ACC112 (cell line): Measurements from ENCODE around the gene OARD1.

Source experiments
- H2AFZ ChIP-seq: fragments of 200-600 bp; sonication (generic); one replicate; pipeline ENCODE4 v1.6.0; 2017; ENCODE audit warnings: antibody characterized with exemption, low read length; ENCODE audit not compliant: unreplicated experiment
- H3K27ac ChIP-seq: fragments of 200-600 bp; sonication (generic); 2 replicates; pipeline ENCODE4 v1.5.1; 2014; ENCODE audit warnings: low read depth, mild to moderate bottlenecking, antibody characterized with exemption, low read length, moderate library complexity
- H3K27me3 ChIP-seq: fragments of 200-600 bp; sonication (generic); 2 replicates; pipeline ENCODE4 v1.6.1; 2014; ENCODE audit warnings: mild to moderate bottlenecking, antibody characterized with exemption, low read length, moderate library complexity, mixed read lengths; ENCODE audit not compliant: insufficient read depth
- H3K36me3 ChIP-seq: fragments of 200-600 bp; sonication (generic); 2 replicates; pipeline ENCODE4 v1.6.1; 2016; ENCODE audit warnings: mild to moderate bottlenecking, antibody characterized with exemption, low read length, moderate library complexity, mixed read lengths; ENCODE audit not compliant: insufficient read depth
- H3K4me1 ChIP-seq: fragments of 200-600 bp; sonication (generic); one replicate; pipeline ENCODE4 v1.6.1; 2016; ENCODE audit warnings: low read length, mixed read lengths; ENCODE audit not compliant: insufficient read depth, unreplicated experiment, control insufficient read depth
- H3K4me3 ChIP-seq: fragments of 200-600 bp; sonication (generic); 2 replicates; pipeline ENCODE4 v1.5.1; 2014; ENCODE audit warnings: mild to moderate bottlenecking, low read depth, low read length
- H3K79me2 ChIP-seq: fragments of 200-600 bp; sonication (generic); one replicate; pipeline ENCODE4 v1.6.0; 2016; ENCODE audit warnings: low read length; ENCODE audit not compliant: control insufficient read depth, unreplicated experiment, insufficient read depth

Gene OARD1

GRCh38 chr6:41047745-41048732, 24.1 kb downstream of the OARD1 start:
- H2AFZ ChIP-seq: no peak overlapping the region
- peaks cover 20% of the 10 kb centered on the region for H3K27me3 ChIP-seq
- no peak overlapping the region for H3K4me3 ChIP-seq
- H3K4me1 ChIP-seq: no peaks in the 10 kb centered on the region
- H3K27ac ChIP-seq: no peak overlapping the region
- no peaks in the 10 kb centered on the region for H3K79me2 ChIP-seq
- H3K36me3 ChIP-seq: no peaks in the 10 kb centered on the region

GRCh38 chr6:41047306-41047705, 24.9 kb downstream of the OARD1 start:
- H3K4me3 ChIP-seq: no peak overlapping the region
- H2AFZ ChIP-seq: no peak overlapping the region
- no peaks in the 10 kb centered on the region for H3K4me1 ChIP-seq
- peaks cover 20% of the 10 kb centered on the region for H3K27me3 ChIP-seq
- no peaks in the 10 kb centered on the region for H3K79me2 ChIP-seq
- no peaks in the 10 kb centered on the region for H3K36me3 ChIP-seq
- no peak overlapping the region for H3K27ac ChIP-seq

- no peak overlapping the region for H3K27ac ChIP-seq
- H3K79me2 ChIP-seq: no peaks in the 10 kb centered on the region
- no peak overlapping the region for H2AFZ ChIP-seq
- no peaks in the 10 kb centered on the region for H3K36me3 ChIP-seq
- no peaks in the 10 kb centered on the region for H3K4me1 ChIP-seq
- H3K27me3 ChIP-seq: peaks cover 20% of the 10 kb centered on the region
- no peak overlapping the region for H3K4me3 ChIP-seq
These were observed 26.1 kb downstream of the OARD1 start for GRCh38 chr6:41046084-41046483.

GRCh38 chr6:41045664-41046063, 26.5 kb downstream of the OARD1 start:
- no peak overlapping the region for H3K27ac ChIP-seq
- H3K79me2 ChIP-seq: no peaks in the 10 kb centered on the region

GRCh38 chr6:41043151-41043550, 29.0 kb downstream of the OARD1 start:
- H3K27ac ChIP-seq: no peak overlapping the region
- H3K4me3 ChIP-seq: no peak overlapping the region
- H2AFZ ChIP-seq: no peak overlapping the region
- H3K36me3 ChIP-seq: no peaks in the 10 kb centered on the region
- peaks cover 10% of the 10 kb centered on the region for H3K4me1 ChIP-seq
- H3K79me2 ChIP-seq: no peaks in the 10 kb centered on the region
- peaks cover 25% of the 10 kb centered on the region for H3K27me3 ChIP-seq

More at GRCh38 chr6:41045664-41046063, 26.5 kb downstream of the OARD1 start:
- Histone ChIP-seq H2AFZ (no peak overlapping the region), H3K27me3 (peaks cover 20% of the 10 kb centered on the region), H3K36me3 (no peaks in the 10 kb centered on the region), H3K4me3 (no peak overlapping the region), H3K4me1 (peaks cover 4% of the 10 kb centered on the region)

- no peak within 1 kb of the TSS for H2AFZ ChIP-seq
These were observed 29.7 kb downstream of the OARD1 start, which contains the start of gene TSPO2 for GRCh38 chr6:41042226-41043055. TSS of gene TSPO2 (plus strand) at chr6:41042467. CDS start at chr6:41042986, 519 bp downstream.

GRCh38 chr6:41040940-41041536, 31.1 kb downstream of the OARD1 start:
- Histone ChIP-seq H3K27me3 (peaks cover 24% of the 10 kb centered on the region), H3K4me3 (no peak overlapping the region), H3K79me2 (no peaks in the 10 kb centered on the region), H3K36me3 (no peaks in the 10 kb centered on the region), H3K4me1 (peaks cover 10% of the 10 kb centered on the region), H2AFZ (no peak overlapping the region), H3K27ac (no peak overlapping the region)

More at GRCh38 chr6:41042226-41043055, 29.7 kb downstream of the OARD1 start, which contains the start of gene TSPO2:
- Histone ChIP-seq H3K4me3 (no peak within 1 kb of the TSS), H3K27ac (no peak within 1 kb of the TSS), H3K79me2 (no peaks in the 10 kb centered on the region), H3K27me3 (peaks cover 32% of the 10 kb centered on the region), H3K36me3 (no peaks in the 10 kb centered on the region), H3K4me1 (peaks cover 10% of the 10 kb centered on the region)

GRCh38 chr6:41040101-41040939, 31.8 kb downstream of the OARD1 start:
- H2AFZ ChIP-seq: no peak overlapping the region
- peaks cover 21% of the 10 kb centered on the region for H3K27me3 ChIP-seq
- no peak overlapping the region for H3K4me3 ChIP-seq
- no peak overlapping the region for H3K27ac ChIP-seq
- H3K79me2 ChIP-seq: no peaks in the 10 kb centered on the region
- H3K4me1 ChIP-seq: peaks cover 10% of the 10 kb centered on the region
- no peaks in the 10 kb centered on the region for H3K36me3 ChIP-seq

- no peaks in the 10 kb centered on the region for H3K36me3 ChIP-seq
- H3K27me3 ChIP-seq: peaks cover 21% of the 10 kb centered on the region
- no peak within 1 kb of the TSS for H2AFZ ChIP-seq
- no peak within 1 kb of the TSS for H3K4me3 ChIP-seq
- H3K4me1 ChIP-seq: peaks cover 10% of the 10 kb centered on the region
- H3K27ac ChIP-seq: no peak within 1 kb of the TSS
- no peaks in the 10 kb centered on the region for H3K79me2 ChIP-seq
These were observed 32.8 kb downstream of the OARD1 start, which contains the start of gene UNC5CL for GRCh38 chr6:41039060-41039998. TSS of gene UNC5CL (minus strand) at chr6:41039221. CDS start at chr6:41035074, 4,147 bp downstream.
